Adrenal gland (tissue), 12 donors: ENCODE measurements around the gene TRABD. TPM values are rescaled to one million over a fixed set of nuclear protein-coding genes. Genes with fewer than 3 reads are reported as not detected.
"Not testable (repeated sequence)": the region's sequence is repeated elsewhere in the genome, so short reads cannot be mapped to it uniquely, and the experiment has no call there.

Experiments used
- DNase-seq, 7 donors: peaks; one replicate each; pipeline ENCODE4 v3.0.0-alpha.2; 2019 to 2020
- H3K27ac ChIP-seq, 5 donors: fragments of 200-600 bp; sonication (generic) in 4 of 5; 1 replicate in 3 of 5; 2 replicates in 2 of 5; pipeline versions ENCODE4 v1.5.1 to v1.8.0; 2016 to 2020; ENCODE audit warnings: mild to moderate bottlenecking in 1 of 5
- H3K27me3 ChIP-seq: fragments of 200-600 bp; 2 replicates; pipeline ENCODE4 v1.8.0; 2021
- H3K36me3 ChIP-seq, 2 donors: fragments of 200-600 bp; replicated peaks in 1 of 2; 1 replicate in 1 of 2; 2 replicates in 1 of 2; pipeline versions ENCODE4 v1.5.1 to v1.8.0; 2018 to 2022
- H3K4me1 ChIP-seq, 2 donors: fragments of 200-600 bp; replicated peaks in 1 of 2; 1 replicate in 1 of 2; 2 replicates in 1 of 2; pipeline versions ENCODE4 v1.5.1 to v1.8.0; 2018 to 2021
- H3K4me3 ChIP-seq, 4 donors: fragments of 200-600 bp; sonication (generic) in 3 of 4; one replicate each; pipeline ENCODE4 v1.5.1; 2016 to 2018
- H3K9me3 ChIP-seq, 3 donors: fragments of 200-600 bp; sonication (generic) in 1 of 3; replicated peaks in 1 of 3; 1 replicate in 2 of 3; 2 replicates in 1 of 3; pipeline versions ENCODE4 v1.5.1 to v1.8.0; 2016 to 2021
- POLR2A ChIP-seq, 2 donors: fragments of 450-650 bp; IDR thresholded peaks; one replicate each; pipeline ENCODE4 v1.6.1; 2017; ENCODE audit warnings: antibody characterized with exemption in 2 of 2, mild to moderate bottlenecking in 2 of 2, moderate library complexity in 1 of 2
- WGBS, 4 donors: extraction: QIAGEN DNeasy Blood & Tissue Kit in 2 of 4; methylation state at CpG; one replicate each; pipeline versions ENCODE4 v1.1.5 to v1.1.7; 2013 to 2017; 5-methylcytosine and 5-hydroxymethylcytosine counted together
- intact Hi-C, 2 donors: fragments of 100-400 bp; cut with DNase I; formaldehyde crosslinking; loops; one replicate each; pipeline versions ENCODE4 v1.14.1 to v1.15.0; 2022 to 2023
- polyA plus RNA-seq, 3 donors: library from polyadenylated mRNA; stranded (reverse); fragments of 200-250 nt in 2 of 3; fragments of 350-450 nt in 1 of 3; fragmentation: Illumina TruSeq in 1 of 3; extraction: RNeasy Lipid Tissue Mini Kit (QIAGEN cat#74804) in 1 of 3; gene quantifications; one replicate each; pipeline ENCODE4 v1.2.3, GENCODE V29; 2013 to 2014
- total RNA-seq, 9 donors: library from RNA; depleted of rRNA in 4 of 9; stranded (reverse); fragments of >200 nt in 4 of 9; fragments of 120-200 nt in 1 of 9; fragmentation: NEBNext Ultra II Directional in 1 of 9; extraction: Animal tissue kit (Norgen Biotek cat#: 25700) in 1 of 9; gene quantifications; one replicate each; pipeline versions ENCODE4 v1.1.0 to v1.2.4, GENCODE V29; 2013 to 2023
- TF ChIP-seq, protein P1 (sequence below), 6 experiments: fragments of 450-650 bp in 4 of 6; fragments of 200-600 bp in 2 of 6; sonication (generic) in 1 of 6; IDR thresholded peaks; 1 replicate in 5 of 6; 2 replicates in 1 of 6; pipeline versions ENCODE4 v1.5.1 to v1.8.0; 2016 to 2021; ENCODE audit warnings: antibody characterized with exemption in 6 of 6, mild to moderate bottlenecking in 2 of 6, moderate library complexity in 1 of 6
- donor health status: healthy with polysubstance abuse.
- donor health status: Bipolar disorder and iron deficiency.
- donor health status: DM: yes; HTN: yes; CAD: no.
- donor health status: DM: no; HTN: no; CAD: no.
- donor health status: DM: no; HTN: no; CAD: no.
- donor health status: DM: yes; HTN: yes; CAD: no.

Gene TRABD
- total and polyA plus RNA-seq, 12 donors: 3.0 to 79.0 (median 28.9) TPM

DNA sequence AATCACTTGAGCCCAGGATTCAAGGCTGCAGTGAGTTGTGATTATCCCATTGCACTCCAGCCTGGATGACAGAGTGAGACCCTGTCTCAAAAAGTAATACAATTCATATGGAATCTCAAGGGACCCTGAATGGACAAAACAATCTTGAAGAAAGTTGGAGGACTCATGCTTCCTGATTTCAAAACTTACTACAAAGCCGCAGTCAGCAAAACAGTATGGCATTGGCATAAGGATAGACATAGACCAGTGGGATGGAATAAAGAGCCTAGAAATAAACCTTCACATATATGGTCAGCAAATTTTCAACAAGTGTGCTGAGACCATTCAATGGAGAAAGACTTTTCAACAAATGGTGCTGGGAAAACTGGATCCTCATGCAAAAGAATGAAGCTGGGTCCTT, 17.6 kb downstream of the TRABD start:
- Histone ChIP-seq H3K27ac (no peak overlapping the region), H3K4me3 (no peak overlapping the region), H3K36me3 (peaks cover 0 to 25% of the 10 kb centered on the region in 2 donors), H3K4me1 (peaks cover 22 to 23% of the 10 kb centered on the region in 2 donors), H3K9me3 (no peaks in the 10 kb centered on the region), H3K27me3 (no peaks in the 10 kb centered on the region)
- 96 to 100% (median 99%) methylated on average over 1 of the region's 1 CpG for WGBS, 4 donors
- DNase-seq: no peak
- no peak for TF ChIP-seq POLR2A (IDR thresholded peaks at IDR 0.05)
- intact Hi-C loops: no loop called here

DNA sequence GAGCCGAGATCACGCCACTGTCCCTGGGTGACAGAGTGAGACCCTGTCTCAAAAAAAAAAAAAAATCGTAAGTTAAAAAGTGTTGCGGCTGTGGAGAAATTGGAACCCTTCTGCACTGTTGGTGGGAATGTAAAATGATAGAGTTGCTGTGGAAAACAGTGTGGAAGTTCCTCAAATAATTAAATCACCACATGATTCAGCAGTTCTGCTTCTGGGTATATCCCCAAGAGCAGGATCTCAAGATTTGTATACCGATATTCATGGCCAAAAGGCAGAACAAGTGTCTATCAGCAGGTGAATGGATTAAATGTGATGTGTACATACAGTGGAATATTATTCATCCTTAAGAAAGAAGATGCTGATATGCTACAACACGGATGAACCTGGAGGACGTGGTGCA, 18.9 kb downstream of the TRABD start:
- intact Hi-C loops: no loop called here
- no peak for DNase-seq
- Histone ChIP-seq H3K27ac (no peak overlapping the region), H3K4me1 (peaks cover 21 to 26% of the 10 kb centered on the region in 2 donors), H3K9me3 (no peaks in the 10 kb centered on the region), H3K36me3 (peaks cover 0 to 29% of the 10 kb centered on the region in 2 donors), H3K4me3 (no peak overlapping the region), H3K27me3 (no peaks in the 10 kb centered on the region)
- WGBS, 4 donors: 84 to 90% (median 90%) methylated on average over 7 of the region's 7 CpGs
- TF ChIP-seq POLR2A (IDR thresholded peaks at IDR 0.05): no peak
- TF ChIP-seq, protein P1, sequence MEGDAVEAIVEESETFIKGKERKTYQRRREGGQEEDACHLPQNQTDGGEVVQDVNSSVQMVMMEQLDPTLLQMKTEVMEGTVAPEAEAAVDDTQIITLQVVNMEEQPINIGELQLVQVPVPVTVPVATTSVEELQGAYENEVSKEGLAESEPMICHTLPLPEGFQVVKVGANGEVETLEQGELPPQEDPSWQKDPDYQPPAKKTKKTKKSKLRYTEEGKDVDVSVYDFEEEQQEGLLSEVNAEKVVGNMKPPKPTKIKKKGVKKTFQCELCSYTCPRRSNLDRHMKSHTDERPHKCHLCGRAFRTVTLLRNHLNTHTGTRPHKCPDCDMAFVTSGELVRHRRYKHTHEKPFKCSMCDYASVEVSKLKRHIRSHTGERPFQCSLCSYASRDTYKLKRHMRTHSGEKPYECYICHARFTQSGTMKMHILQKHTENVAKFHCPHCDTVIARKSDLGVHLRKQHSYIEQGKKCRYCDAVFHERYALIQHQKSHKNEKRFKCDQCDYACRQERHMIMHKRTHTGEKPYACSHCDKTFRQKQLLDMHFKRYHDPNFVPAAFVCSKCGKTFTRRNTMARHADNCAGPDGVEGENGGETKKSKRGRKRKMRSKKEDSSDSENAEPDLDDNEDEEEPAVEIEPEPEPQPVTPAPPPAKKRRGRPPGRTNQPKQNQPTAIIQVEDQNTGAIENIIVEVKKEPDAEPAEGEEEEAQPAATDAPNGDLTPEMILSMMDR (IDR thresholded peaks at IDR 0.05): no peak

DNA sequence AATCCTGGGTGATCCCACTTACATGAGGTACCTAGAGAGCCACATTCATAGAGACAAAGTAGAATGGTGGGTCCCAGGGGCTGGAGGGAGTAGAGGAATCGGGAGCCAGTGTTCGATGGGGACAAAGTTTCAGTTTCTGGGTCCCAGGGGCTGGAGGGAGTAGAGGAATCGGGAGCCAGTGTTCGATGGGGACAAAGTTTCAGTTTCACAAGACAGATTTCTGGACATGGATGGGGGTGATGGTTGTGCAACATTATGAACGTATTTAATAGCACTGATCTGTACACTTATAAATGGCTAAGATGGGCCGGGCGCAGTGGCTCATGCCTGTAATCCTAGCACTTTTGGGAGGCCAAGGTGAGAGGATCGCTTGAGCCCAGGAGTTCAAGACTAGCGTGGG, 19.3 kb downstream of the TRABD start:
- not testable (repeated sequence) for H3K4me3 ChIP-seq, H3K9me3 ChIP-seq, DNase-seq, H3K27me3 ChIP-seq, H3K27ac ChIP-seq
- peaks cover 16 to 26% of the 10 kb centered on the region in 2 donors for H3K4me1 ChIP-seq
- H3K36me3 ChIP-seq: peaks cover 0 to 30% of the 10 kb centered on the region in 2 donors
- intact Hi-C loops: loop anchor here in 1 of 2 donors (5.0 kb wide), 1 partner anchor 53 kb away; no protein-coding TSS in a partner anchor
- WGBS, 4 donors: 81 to 89% (median 86%) methylated on average over 9 of the region's 9 CpGs

DNA sequence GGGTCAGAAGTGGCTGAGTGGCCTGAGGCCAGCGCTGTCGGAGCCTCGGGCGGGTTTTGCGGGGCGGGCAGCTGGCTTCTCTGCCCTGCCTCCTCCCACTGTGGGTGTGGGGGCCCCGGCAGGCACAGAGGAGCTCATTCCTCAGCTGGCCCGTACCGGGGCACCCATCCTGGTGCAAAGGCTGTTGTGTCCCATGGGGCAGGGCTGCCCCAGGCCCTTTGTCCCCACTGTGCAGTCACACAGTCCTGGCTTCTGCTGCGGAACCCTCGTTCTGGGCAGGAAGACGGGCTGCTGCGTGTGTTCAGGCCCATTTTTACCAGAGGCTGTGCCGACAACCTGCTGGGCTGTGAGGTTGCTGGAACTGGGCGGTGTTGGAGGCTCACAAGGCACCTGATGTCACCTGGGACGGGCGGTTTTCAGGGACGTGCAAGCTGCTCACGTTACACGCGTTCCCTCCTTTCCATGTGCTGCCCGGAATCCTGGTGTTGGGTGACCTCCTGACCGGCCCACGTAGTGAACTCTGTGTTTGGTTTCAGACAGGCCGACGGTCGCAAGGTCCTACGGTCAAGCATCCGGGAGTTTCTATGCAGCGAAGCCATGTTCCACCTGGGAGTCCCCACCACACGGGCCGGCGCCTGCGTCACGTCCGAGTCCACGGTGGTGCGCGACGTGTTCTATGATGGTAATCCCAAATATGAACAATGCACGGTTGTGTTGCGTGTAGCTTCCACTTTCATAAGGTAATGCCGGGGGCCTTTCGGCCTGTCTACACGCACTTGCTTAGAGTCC, 20.3 kb downstream of the TRABD start:
- no peak for DNase-seq
- WGBS, 4 donors: 89 to 95% (median 93%) methylated on average over 26 to 45 of the region's 45 CpGs
- intact Hi-C loops: loop anchor here in 1 of 2 donors (5.0 kb wide), 1 partner anchor 54 kb away; no protein-coding TSS in a partner anchor
- H3K4me3 ChIP-seq: no peak overlapping the region
- H3K27ac ChIP-seq: no peak overlapping the region
- peaks cover 0 to 40% of the 10 kb centered on the region in 2 donors for H3K36me3 ChIP-seq
- peaks cover 13 to 24% of the 10 kb centered on the region in 2 donors for H3K4me1 ChIP-seq
- H3K9me3 ChIP-seq: no peaks in the 10 kb centered on the region
- TF ChIP-seq POLR2A (IDR thresholded peaks at IDR 0.05): no peak
- TF ChIP-seq, protein P1 (IDR thresholded peaks at IDR 0.05): no peak
- no peaks in the 10 kb centered on the region for H3K27me3 ChIP-seq

DNA sequence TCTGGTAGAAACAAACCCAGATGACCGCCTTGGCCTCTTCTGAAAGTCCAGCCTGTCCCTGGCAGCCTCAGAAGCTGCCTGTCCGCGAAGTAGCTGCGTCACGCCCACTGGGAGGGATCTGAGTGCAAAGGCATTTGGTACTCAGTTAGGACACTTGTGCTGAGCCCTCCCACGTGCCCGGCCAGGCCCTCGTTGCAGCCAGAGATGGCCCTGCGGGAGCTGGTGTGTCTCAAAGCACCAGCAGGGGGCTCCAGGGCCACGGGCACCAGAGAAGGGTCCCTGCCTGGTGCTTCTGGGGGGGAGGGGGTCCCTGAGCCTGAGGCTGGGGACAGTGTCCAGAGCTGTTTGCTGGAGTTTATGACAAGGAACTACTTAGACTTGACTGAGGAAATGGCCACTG, 20.9 kb downstream of the TRABD start:
- Histone ChIP-seq H3K36me3 (peaks cover 0 to 46% of the 10 kb centered on the region in 2 donors), H3K27me3 (no peaks in the 10 kb centered on the region), H3K4me1 (peaks cover 9 to 22% of the 10 kb centered on the region in 2 donors), H3K27ac (no peak overlapping the region), H3K4me3 (no peak overlapping the region), H3K9me3 (no peaks in the 10 kb centered on the region)
- no peak for TF ChIP-seq POLR2A (IDR thresholded peaks at IDR 0.05)
- TF ChIP-seq, protein P1 (IDR thresholded peaks at IDR 0.05): peak; percentile 9 to 42 (median 25)
- WGBS, 4 donors: 33 to 56% (median 44%) methylated on average over 3 to 10 of the region's 10 CpGs; no CpG with 5 or more reads in 1 of the 4 donors
- peak in 5 of 7 donors; percentile 27 to 53 (median 46) for DNase-seq
- intact Hi-C loops: loop anchor here in 1 of 2 donors (5.0 kb wide), 1 partner anchor 54 kb away; no protein-coding TSS in a partner anchor
